ENCODE measurements around the gene NFIA. TPM values are rescaled to one million over a fixed set of nuclear protein-coding genes. Genes with fewer than 3 reads are reported as not detected.

Gene NFIA
- total RNA-seq, 1 experiment from 2014 or later = 65.4 TPM

GRCh38 chr1:61131716-61132115 is 49.4 kb downstream of the NFIA start:
- ChIA-PET CTCF (no interaction called here), POLR2A (ENCODE audit: low non-redundant PET) (no interaction called here)
- H3K27me3 ChIP-seq (replicated peaks; ENCODE audit: insufficient read depth, low read depth, low read length, poor library complexity) = no peaks in the 10 kb centered on the region
- no TSS peak for BruUV-seq (replicated peaks)
- H3K27ac ChIP-seq (ENCODE audit: low read depth, low read length, poor library complexity, severe bottlenecking) = peak overlapping the region; percentile 78
- H3K36me3 ChIP-seq (ENCODE audit: insufficient read depth, low read length, poor library complexity, severe bottlenecking) = no peaks in the 10 kb centered on the region
- H3K4me1 ChIP-seq (ENCODE audit: insufficient read depth, low read length, poor library complexity, severe bottlenecking) = peaks cover 67% of the 10 kb centered on the region
- DNase-seq (ENCODE audit: low spot score) = peak; percentile 51
- no peaks in the 10 kb centered on the region for H3K9me3 ChIP-seq (ENCODE audit: low read depth, low read length, poor library complexity, severe bottlenecking)
- peak overlapping the region; percentile 28 for H3K4me3 ChIP-seq (ENCODE audit: low read depth, low read length, poor library complexity, severe bottlenecking)
- TF ChIP-seq CTCF (conservative IDR thresholded peaks at IDR 0.05; ENCODE audit: low read depth, low read length) = no peak
- TF ChIP-seq EZH2 (IDR thresholded peaks at IDR 0.05; ENCODE audit: borderline replicate concordance, low read depth, low read length, poor library complexity, severe bottlenecking) = no peak
- intact Hi-C loops (cut with micrococcal nuclease; ENCODE audit: unreplicated experiment) = loop anchor here (5.0 kb wide), 1 partner anchor 49 kb away; the partner anchor contains the start of gene NFIA

GRCh38 chr1:61132176-61132638 is 49.8 kb downstream of the NFIA start:
- Histone ChIP-seq H3K4me1 (ENCODE audit: insufficient read depth, low read length, poor library complexity, severe bottlenecking) (peaks cover 71% of the 10 kb centered on the region), H3K9me3 (ENCODE audit: low read depth, low read length, poor library complexity, severe bottlenecking) (no peaks in the 10 kb centered on the region), H3K27me3 (replicated peaks; ENCODE audit: insufficient read depth, low read depth, low read length, poor library complexity) (no peaks in the 10 kb centered on the region), H3K36me3 (ENCODE audit: insufficient read depth, low read length, poor library complexity, severe bottlenecking) (no peaks in the 10 kb centered on the region), H3K4me3 (ENCODE audit: low read depth, low read length, poor library complexity, severe bottlenecking) (peak overlapping the region; percentile 28), H3K27ac (ENCODE audit: low read depth, low read length, poor library complexity, severe bottlenecking) (peak overlapping the region; percentile 78)
- BruUV-seq (replicated peaks) = TSS peak; percentile 96
- ChIA-PET POLR2A (ENCODE audit: low non-redundant PET) (no interaction called here), CTCF (no interaction called here)
- TF ChIP-seq CTCF (conservative IDR thresholded peaks at IDR 0.05; ENCODE audit: low read depth, low read length) (no peak), EZH2 (IDR thresholded peaks at IDR 0.05; ENCODE audit: borderline replicate concordance, low read depth, low read length, poor library complexity, severe bottlenecking) (no peak)
- intact Hi-C loops (cut with micrococcal nuclease; ENCODE audit: unreplicated experiment) = loop anchor here (5.0 kb wide), 1 partner anchor 50 kb away; the partner anchor contains the start of gene NFIA
- DNase-seq (ENCODE audit: low spot score) = no peak

- Histone ChIP-seq H3K4me3 (ENCODE audit: low read depth, low read length, poor library complexity, severe bottlenecking) (peak overlapping the region; percentile 28), H3K4me1 (ENCODE audit: insufficient read depth, low read length, poor library complexity, severe bottlenecking) (peaks cover 74% of the 10 kb centered on the region), H3K9me3 (ENCODE audit: low read depth, low read length, poor library complexity, severe bottlenecking) (no peaks in the 10 kb centered on the region), H3K27me3 (replicated peaks; ENCODE audit: insufficient read depth, low read depth, low read length, poor library complexity) (no peaks in the 10 kb centered on the region), H3K27ac (ENCODE audit: low read depth, low read length, poor library complexity, severe bottlenecking) (peak overlapping the region; percentile 78), H3K36me3 (ENCODE audit: insufficient read depth, low read length, poor library complexity, severe bottlenecking) (no peaks in the 10 kb centered on the region)
- POLR2A ChIA-PET (ENCODE audit: low non-redundant PET) = no interaction called here
- no peak for TF ChIP-seq CTCF (conservative IDR thresholded peaks at IDR 0.05; ENCODE audit: low read depth, low read length)
- no peak for TF ChIP-seq EZH2 (IDR thresholded peaks at IDR 0.05; ENCODE audit: borderline replicate concordance, low read depth, low read length, poor library complexity, severe bottlenecking)
- DNase-seq (ENCODE audit: low spot score) = peak; percentile 93
- CTCF ChIA-PET = no interaction called here
- intact Hi-C loops (cut with micrococcal nuclease; ENCODE audit: unreplicated experiment) = loop anchor here (5.0 kb wide), 1 partner anchor 50 kb away; the partner anchor contains the start of gene NFIA
- TSS peak; percentile 7 for BruUV-seq (replicated peaks)
Observed at GRCh38 chr1:61132645-61133334, 50.4 kb downstream of the NFIA start.
